ENCODE results near the gene DDHD1. TPM values are rescaled to one million over a fixed set of nuclear protein-coding genes. Genes with fewer than 3 reads are reported as not detected.

DDHD1 gene
- total RNA-seq, 1 experiment from 2014 or later = 20.0 TPM

DNA sequence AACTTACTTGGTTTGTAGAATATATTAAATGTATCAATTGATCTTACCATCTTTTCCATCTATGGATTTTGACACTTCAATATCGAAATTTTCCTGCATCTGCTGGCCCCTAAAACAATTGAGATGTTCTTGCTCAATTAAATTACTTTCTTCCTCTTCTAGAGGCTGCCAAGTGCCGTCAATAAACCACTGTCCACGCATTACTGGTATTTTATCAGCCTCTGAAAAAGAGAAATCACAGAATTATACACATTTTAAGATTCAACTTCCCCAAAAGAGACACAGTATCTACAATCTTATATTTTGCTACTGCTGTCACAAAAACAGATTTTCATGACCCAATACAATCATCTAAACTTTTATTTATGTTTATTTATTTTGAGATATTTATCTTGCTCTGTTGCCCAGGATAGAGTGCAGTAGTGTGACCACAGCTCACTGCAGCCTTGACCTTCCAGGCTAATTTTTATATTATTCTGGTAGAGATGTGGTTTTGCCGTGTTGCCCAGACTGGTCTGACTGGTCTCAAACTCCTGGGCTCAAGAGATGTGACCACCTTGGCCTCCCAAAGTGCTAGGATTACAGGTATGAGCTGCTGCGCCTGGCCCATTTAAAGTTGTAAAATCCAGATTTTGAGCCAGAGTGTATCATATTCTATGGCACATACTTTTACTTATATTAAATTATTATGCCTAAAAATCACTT lies 49.3 kb downstream of the DDHD1 start:
- TF ChIP-seq EMX1 (CRISPR knock-in tag; IDR thresholded peaks at IDR 0.05) (no peak), CREB1 (CRISPR knock-in tag; IDR thresholded peaks at IDR 0.05) (no peak), HMGA2 (CRISPR knock-in tag; IDR thresholded peaks at IDR 0.05) (no peak), ZNF232 (CRISPR knock-in tag; IDR thresholded peaks at IDR 0.05) (no peak), CBFB (CRISPR knock-in tag; IDR thresholded peaks at IDR 0.05; ENCODE audit: low read depth) (no peak), ZBTB21 (CRISPR knock-in tag; IDR thresholded peaks at IDR 0.05; ENCODE audit: borderline replicate concordance) (no peak)
- TF ChIP-seq, protein P1, sequence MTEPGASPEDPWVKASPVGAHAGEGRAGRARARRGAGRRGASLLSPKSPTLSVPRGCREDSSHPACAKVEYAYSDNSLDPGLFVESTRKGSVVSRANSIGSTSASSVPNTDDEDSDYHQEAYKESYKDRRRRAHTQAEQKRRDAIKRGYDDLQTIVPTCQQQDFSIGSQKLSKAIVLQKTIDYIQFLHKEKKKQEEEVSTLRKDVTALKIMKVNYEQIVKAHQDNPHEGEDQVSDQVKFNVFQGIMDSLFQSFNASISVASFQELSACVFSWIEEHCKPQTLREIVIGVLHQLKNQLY (CRISPR knock-in tag; IDR thresholded peaks at IDR 0.05) = no peak
- TF ChIP-seq, protein P2, sequence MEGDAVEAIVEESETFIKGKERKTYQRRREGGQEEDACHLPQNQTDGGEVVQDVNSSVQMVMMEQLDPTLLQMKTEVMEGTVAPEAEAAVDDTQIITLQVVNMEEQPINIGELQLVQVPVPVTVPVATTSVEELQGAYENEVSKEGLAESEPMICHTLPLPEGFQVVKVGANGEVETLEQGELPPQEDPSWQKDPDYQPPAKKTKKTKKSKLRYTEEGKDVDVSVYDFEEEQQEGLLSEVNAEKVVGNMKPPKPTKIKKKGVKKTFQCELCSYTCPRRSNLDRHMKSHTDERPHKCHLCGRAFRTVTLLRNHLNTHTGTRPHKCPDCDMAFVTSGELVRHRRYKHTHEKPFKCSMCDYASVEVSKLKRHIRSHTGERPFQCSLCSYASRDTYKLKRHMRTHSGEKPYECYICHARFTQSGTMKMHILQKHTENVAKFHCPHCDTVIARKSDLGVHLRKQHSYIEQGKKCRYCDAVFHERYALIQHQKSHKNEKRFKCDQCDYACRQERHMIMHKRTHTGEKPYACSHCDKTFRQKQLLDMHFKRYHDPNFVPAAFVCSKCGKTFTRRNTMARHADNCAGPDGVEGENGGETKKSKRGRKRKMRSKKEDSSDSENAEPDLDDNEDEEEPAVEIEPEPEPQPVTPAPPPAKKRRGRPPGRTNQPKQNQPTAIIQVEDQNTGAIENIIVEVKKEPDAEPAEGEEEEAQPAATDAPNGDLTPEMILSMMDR (IDR thresholded peaks at IDR 0.05) = no peak
- TF ChIP-seq, protein P3, sequence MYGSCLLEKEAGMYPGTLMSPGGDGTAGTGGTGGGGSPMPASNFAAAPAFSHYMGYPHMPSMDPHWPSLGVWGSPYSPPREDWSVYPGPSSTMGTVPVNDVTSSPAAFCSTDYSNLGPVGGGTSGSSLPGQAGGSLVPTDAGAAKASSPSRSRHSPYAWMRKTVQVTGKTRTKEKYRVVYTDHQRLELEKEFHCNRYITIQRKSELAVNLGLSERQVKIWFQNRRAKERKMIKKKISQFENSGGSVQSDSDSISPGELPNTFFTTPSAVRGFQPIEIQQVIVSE (CRISPR knock-in tag; IDR thresholded peaks at IDR 0.05; ENCODE audit: borderline replicate concordance) = no peak
- TF ChIP-seq, protein P4, sequence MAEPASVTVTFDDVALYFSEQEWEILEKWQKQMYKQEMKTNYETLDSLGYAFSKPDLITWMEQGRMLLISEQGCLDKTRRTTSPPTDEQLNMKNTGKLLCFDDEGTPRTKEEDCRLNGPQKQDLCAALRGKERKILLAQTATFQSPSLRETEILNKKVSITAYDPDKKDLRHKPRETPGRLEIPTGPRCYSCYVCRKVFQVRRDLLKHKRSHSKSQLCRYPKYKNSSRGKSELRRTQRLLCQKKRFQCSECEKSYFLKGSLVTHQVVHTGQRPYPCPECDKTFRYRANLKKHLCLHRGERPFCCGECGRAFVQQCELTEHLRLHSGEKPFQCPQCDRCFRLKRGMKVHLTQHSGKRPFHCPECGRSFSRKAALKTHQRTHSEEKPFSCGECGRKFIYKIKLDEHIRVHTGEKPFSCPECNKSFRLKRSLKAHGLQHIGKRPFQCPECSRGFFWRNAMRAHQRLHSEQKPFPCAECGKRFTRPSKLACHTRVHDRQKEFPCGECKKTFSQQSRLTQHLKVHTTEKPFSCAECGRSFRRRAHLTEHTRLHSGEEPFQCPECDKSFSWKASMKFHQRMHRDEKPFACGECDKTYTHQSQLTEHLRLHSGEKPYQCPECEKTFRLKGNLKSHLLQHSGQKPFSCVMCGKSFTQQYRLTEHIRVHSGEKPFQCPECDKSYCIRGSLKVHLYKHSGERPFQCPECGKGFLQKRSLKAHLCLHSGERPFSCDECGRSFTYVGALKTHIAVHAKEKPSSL (CRISPR knock-in tag; conservative IDR thresholded peaks at IDR 0.05) = no peak
- TF ChIP-seq, protein P5, sequence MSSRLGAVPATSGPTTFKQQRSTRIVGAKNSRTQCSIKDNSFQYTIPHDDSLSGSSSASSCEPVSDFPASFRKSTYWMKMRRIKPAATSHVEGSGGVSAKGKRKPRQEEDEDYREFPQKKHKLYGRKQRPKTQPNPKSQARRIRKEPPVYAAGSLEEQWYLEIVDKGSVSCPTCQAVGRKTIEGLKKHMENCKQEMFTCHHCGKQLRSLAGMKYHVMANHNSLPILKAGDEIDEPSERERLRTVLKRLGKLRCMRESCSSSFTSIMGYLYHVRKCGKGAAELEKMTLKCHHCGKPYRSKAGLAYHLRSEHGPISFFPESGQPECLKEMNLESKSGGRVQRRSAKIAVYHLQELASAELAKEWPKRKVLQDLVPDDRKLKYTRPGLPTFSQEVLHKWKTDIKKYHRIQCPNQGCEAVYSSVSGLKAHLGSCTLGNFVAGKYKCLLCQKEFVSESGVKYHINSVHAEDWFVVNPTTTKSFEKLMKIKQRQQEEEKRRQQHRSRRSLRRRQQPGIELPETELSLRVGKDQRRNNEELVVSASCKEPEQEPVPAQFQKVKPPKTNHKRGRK (CRISPR knock-in tag; IDR thresholded peaks at IDR 0.05; ENCODE audit: borderline replicate concordance) = no peak
- TF ChIP-seq, protein P6, sequence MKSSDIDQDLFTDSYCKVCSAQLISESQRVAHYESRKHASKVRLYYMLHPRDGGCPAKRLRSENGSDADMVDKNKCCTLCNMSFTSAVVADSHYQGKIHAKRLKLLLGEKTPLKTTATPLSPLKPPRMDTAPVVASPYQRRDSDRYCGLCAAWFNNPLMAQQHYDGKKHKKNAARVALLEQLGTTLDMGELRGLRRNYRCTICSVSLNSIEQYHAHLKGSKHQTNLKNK (CRISPR knock-in tag; IDR thresholded peaks at IDR 0.05) = no peak
- TF ChIP-seq, protein P7, sequence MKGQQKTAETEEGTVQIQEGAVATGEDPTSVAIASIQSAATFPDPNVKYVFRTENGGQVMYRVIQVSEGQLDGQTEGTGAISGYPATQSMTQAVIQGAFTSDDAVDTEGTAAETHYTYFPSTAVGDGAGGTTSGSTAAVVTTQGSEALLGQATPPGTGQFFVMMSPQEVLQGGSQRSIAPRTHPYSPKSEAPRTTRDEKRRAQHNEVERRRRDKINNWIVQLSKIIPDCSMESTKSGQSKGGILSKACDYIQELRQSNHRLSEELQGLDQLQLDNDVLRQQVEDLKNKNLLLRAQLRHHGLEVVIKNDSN (CRISPR knock-in tag; IDR thresholded peaks at IDR 0.05) = no peak
- TF ChIP-seq, protein P8, sequence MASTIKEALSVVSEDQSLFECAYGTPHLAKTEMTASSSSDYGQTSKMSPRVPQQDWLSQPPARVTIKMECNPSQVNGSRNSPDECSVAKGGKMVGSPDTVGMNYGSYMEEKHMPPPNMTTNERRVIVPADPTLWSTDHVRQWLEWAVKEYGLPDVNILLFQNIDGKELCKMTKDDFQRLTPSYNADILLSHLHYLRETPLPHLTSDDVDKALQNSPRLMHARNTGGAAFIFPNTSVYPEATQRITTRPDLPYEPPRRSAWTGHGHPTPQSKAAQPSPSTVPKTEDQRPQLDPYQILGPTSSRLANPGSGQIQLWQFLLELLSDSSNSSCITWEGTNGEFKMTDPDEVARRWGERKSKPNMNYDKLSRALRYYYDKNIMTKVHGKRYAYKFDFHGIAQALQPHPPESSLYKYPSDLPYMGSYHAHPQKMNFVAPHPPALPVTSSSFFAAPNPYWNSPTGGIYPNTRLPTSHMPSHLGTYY (CRISPR knock-in tag; IDR thresholded peaks at IDR 0.05) = no peak
- no peak for ATAC-seq
- POLR2A ChIA-PET = no interaction called here
- DNase-seq (ENCODE audit: low spot score) = no peak
- no peaks in the 10 kb centered on the region for H3K27me3 Mint-ChIP-seq (ENCODE audit: low read depth)
- H3K36me3 Mint-ChIP-seq = peaks cover 4% of the 10 kb centered on the region; the same call in 1 of the 2 replicates
- no peak overlapping the region for H3K27ac Mint-ChIP-seq
- peaks cover 6% of the 10 kb centered on the region; the same call in 1 of the 2 replicates for H3K9me3 Mint-ChIP-seq
- no peak overlapping the region for H3K4me3 Mint-ChIP-seq
- peaks cover 4% of the 10 kb centered on the region for H3K4me1 Mint-ChIP-seq
- CTCF ChIA-PET = no interaction called here

DNA sequence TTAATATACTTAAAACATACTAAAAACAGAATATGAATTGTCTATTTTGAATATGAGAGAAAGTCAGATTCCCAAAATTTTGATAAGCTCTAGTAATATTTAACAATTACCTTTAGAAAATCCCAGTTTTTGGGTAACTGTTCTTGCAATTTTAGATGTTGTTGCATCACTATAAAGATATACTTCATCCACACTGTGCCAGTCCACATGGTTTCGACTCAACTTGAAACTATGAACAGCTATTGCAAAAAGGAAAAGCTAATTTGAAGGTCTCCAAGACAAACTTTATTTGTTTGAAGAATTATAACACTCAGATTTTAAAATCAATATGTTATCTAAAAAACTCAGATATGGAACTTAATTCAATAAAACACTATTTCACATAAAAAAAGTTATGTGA lies 59.9 kb downstream of the DDHD1 start:
- H3K36me3 Mint-ChIP-seq = peaks cover 24% of the 10 kb centered on the region
- no peaks in the 10 kb centered on the region for H3K4me1 Mint-ChIP-seq
- H3K4me3 Mint-ChIP-seq = no peak overlapping the region
- H3K27ac Mint-ChIP-seq = no peak overlapping the region
- H3K9me3 Mint-ChIP-seq = peaks cover 7% of the 10 kb centered on the region
- H3K27me3 Mint-ChIP-seq (ENCODE audit: low read depth) = no peaks in the 10 kb centered on the region
- CTCF ChIA-PET = no interaction called here
- DNase-seq (ENCODE audit: low spot score) (no peak), ATAC-seq (no peak)
- POLR2A ChIA-PET = no interaction called here
- TF ChIP-seq, protein P7 (CRISPR knock-in tag; IDR thresholded peaks at IDR 0.05) = no peak
- TF ChIP-seq TEAD1 (CRISPR knock-in tag; IDR thresholded peaks at IDR 0.05) (no peak), CREB1 (CRISPR knock-in tag; IDR thresholded peaks at IDR 0.05) (no peak), ETV6 (CRISPR knock-in tag; IDR thresholded peaks at IDR 0.05) (no peak), GABPB1 (CRISPR knock-in tag; IDR thresholded peaks at IDR 0.05) (no peak)
- TF ChIP-seq, protein P9, sequence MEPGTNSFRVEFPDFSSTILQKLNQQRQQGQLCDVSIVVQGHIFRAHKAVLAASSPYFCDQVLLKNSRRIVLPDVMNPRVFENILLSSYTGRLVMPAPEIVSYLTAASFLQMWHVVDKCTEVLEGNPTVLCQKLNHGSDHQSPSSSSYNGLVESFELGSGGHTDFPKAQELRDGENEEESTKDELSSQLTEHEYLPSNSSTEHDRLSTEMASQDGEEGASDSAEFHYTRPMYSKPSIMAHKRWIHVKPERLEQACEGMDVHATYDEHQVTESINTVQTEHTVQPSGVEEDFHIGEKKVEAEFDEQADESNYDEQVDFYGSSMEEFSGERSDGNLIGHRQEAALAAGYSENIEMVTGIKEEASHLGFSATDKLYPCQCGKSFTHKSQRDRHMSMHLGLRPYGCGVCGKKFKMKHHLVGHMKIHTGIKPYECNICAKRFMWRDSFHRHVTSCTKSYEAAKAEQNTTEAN (CRISPR knock-in tag; IDR thresholded peaks at IDR 0.05) = no peak
- TF ChIP-seq, protein P10, sequence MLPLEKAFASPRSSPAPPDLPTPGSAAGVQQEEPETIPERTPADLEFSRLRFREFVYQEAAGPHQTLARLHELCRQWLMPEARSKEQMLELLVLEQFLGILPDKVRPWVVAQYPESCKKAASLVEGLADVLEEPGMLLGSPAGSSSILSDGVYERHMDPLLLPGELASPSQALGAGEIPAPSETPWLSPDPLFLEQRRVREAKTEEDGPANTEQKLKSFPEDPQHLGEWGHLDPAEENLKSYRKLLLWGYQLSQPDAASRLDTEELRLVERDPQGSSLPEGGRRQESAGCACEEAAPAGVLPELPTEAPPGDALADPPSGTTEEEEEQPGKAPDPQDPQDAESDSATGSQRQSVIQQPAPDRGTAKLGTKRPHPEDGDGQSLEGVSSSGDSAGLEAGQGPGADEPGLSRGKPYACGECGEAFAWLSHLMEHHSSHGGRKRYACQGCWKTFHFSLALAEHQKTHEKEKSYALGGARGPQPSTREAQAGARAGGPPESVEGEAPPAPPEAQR (CRISPR knock-in tag; IDR thresholded peaks at IDR 0.05) = no peak
